Colon (tissue), 2 donors: ENCODE data around the gene NHERF2.

ENCODE experiments used
- FAIRE-seq: peaks from 2 replicates; lab custom pipeline; 2012; peaks lifted over from hg19 to GRCh38; lab: Jason Lieb, UNC
- donor health status: control.
- donor health status: control.

NHERF2 gene

GRCh38 chr16:2040787-2041522, 14.3 kb downstream of the NHERF2 start:
- no peak for FAIRE-seq

DNA sequence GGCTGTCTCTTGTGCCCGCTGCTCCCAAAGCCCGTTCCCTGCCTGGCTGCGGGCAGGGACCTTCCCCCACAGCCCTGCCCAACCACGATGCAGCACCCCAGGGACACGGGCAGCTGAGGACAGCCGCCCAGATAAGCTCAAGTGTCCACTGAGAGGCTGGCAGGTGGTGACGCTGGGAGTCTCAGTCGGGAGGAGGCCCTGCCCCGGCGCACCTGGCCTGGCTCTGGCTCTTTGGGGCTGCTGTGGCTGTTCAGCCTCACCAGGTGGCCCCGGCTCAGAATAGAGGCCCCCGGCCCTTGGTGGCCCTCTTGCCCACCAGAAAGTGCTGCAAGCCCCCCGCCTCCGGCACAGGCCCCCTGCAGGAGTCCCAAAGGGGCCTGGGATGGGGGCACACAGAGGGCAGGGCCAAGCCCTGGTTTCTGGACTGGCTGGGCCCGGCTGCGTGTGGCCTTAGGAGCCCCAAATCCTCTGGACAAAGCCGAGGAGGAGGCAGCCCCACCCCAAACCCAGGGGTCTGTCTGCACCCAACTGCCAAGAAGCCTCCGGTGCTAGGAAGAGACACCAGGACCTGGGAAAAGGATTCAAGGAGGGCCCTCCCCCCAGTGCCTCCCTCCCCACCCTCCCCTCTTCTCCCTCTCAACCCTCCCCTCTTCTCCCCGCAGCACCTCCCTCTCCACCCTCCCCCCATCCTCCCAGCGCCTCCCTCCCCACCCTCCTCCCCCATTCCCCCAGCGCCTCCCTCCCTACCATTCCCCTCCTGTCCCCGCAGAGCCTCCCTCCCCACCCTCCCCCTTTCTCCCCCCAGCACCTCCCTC, 15.7 kb downstream of the NHERF2 start:
- no peak for FAIRE-seq

- FAIRE-seq, result no peak
Measured at GRCh38 chr16:2042986-2043666, 16.4 kb downstream of the NHERF2 start.

DNA sequence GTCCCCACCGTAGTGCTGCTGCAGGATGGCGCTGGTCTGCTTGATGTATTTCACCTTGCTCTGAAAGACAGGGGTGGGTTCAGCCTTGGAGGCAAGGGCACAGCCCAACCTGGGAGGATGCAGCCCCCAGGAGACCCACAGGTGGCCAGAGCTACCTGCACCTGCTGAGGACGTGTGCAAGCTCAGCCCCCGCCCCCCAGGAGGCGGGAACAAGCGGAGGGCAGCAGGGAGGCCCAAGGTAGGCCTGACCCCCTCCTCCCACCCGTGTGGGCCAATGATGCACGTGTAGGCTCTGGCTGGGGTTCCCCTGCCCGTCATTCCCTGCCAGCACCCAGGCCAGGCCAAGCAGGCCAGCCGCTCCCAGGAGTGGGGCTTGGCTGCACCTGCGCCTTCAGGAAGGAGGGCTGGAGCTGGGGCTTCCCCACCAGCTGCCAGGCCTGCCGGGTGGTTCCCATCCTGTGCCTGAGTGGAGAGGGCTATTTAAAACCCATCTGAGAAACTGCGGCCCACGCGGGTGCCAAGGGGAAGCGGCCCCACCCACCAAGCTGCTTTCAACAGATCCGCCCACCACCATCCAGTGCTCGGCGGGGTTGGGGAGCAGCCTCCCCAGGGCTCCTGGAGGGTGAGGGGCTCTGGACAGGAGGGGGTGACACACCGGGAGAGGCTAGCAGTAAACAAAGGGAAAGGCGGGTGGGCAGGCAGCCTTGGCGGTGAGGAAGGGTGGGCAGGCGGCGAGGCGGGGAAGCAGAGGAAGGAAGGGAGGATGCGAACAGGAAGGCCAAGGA, 17.2 kb downstream of the NHERF2 start:
- FAIRE-seq, result no peak

GRCh38 chr16:2044541-2044940, 17.8 kb downstream of the NHERF2 start:
- no peak for FAIRE-seq

DNA sequence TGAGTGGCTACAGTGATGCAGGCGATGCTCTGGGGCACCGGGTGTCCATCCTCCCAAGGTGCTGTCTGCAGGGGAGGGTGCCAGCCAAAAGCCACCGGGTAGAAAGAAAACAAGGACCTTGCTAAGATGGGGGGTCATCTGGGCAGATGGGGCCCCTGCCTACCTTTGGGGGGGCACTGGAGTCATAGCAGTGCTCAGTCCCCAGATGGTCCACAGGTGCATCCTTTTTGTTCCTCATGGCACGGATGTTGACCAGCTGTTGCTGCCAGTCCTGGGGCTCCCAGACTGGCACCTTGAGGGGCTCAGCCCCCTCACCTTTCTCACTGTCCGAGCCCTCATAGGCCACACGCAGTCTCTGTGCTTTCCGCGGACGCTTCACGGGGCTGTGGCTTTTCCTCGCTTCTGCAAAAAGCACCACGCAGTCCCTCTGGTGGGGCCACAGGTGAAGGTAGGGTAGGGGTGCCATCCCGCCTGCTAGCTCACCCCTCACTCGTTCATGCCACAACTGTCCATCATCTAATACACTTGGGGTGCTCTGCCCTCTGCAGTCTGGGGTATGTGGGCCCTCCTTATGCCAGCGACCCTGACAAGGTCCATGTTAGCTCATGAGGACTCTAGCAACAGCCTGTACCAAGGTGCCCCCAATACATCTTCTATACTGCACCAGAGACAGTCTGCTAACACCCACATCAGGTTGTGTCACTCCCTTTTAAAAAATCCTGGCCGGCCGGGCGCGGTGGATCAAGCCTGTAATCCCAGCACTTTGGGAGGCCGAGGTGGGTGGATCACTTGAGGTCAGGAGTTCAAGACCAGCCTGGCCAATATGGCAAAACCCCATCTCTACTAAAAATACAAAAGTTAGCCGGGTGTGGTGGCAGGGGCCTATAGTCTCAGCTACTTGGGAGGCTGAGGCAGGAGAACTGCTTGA, 19.5 kb downstream of the NHERF2 start:
- FAIRE-seq, result no peak

GRCh38 chr16:2046893-2047329, 20.2 kb downstream of the NHERF2 start:
- FAIRE-seq, result no peak

DNA sequence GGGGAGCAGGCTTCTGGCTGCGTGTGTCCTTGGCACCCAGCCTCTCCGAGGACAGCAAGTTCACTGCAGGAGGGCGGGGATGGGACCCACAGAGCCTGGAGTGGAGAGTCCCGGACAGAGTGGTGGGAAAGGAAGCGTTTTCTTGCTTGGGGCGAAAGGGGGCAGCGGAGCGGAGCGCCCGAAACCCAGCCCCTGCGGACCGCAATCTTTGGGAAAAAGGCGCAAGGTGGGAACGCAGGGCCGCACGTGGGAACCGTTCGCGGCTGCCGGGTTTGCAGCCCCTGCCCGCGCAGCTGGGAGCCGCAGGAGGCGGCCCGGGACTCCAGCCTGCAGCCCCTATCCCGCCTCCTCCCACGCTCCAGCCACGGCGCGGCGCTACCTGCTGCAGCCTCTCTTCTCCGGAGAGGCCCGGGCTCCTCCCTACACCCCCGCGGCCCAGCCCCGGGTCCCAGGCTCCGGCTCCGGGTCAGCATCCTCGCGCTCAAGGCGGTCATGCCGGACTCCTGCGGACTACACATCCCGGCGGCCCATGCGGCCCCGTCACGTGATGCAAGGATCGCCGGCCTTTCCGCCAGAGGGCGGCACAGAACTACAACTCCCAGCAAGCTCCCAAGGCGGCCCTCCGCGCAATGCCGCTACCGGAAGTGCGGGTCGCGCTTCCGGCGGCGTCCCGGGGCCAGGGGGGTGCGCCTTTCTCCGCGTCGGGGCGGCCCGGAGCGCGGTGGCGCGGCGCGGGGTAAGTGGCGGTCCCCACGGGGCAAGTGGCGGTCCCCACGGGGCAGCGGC, 20.8 kb downstream of the NHERF2 start, which contains the start of the genes NTHL1 and TSC2:
NTHL1 (minus strand) TSS at position 505 of the 786 bp plus-strand sequence; CDS start at position 494, 11 bp downstream.
TSC2 (plus strand) TSS at position 656 of the 786 bp plus-strand sequence. CDS start 631 bp downstream, outside the sequence.
- no peak for FAIRE-seq

GRCh38 chr16:2048116-2048543, 21.4 kb downstream of the NHERF2 start:
- FAIRE-seq, result no peak

GRCh38 chr16:2053211-2053610, 26.5 kb downstream of the NHERF2 start:
- no peak for FAIRE-seq

GRCh38 chr16:2053897-2054296, 27.2 kb downstream of the NHERF2 start:
- FAIRE-seq, result no peak

DNA sequence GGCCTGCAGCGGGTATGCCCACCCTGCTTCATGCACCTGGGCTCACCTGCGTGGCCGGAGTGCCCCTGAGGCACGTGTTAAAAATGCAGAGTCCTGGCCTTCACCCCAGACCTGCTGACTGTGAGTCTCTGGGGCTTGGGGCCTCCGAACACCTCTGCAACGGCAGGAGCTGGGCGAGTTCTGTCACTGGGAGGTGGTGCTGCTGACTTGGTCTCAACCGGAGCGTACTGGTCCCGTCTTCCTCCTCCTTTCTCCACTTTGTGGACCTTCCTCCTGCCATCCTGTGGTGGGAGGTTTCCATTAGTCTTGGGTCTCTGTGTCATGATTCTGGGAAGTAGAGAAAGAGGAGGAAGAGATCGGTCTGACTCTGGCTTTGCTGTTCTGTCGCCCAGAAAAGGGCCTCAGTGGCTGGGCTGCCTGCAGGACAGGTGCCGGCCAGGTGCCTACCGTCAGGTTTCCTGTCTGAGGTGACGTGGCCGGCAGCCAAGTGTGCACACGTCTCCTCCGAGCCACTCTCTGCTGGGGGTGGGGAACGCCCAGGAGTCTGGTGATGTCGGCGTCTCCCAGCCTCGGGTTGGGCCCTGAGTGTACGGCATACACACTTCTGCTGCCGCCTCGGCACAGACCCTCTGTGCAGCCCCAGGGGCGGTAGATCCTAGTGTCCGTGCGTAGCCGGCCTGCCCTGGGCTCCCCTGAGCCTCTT, 28.0 kb downstream of the NHERF2 start:
- no peak for FAIRE-seq

- no peak for FAIRE-seq
Measured at GRCh38 chr16:2056077-2056476, 29.4 kb downstream of the NHERF2 start.

DNA sequence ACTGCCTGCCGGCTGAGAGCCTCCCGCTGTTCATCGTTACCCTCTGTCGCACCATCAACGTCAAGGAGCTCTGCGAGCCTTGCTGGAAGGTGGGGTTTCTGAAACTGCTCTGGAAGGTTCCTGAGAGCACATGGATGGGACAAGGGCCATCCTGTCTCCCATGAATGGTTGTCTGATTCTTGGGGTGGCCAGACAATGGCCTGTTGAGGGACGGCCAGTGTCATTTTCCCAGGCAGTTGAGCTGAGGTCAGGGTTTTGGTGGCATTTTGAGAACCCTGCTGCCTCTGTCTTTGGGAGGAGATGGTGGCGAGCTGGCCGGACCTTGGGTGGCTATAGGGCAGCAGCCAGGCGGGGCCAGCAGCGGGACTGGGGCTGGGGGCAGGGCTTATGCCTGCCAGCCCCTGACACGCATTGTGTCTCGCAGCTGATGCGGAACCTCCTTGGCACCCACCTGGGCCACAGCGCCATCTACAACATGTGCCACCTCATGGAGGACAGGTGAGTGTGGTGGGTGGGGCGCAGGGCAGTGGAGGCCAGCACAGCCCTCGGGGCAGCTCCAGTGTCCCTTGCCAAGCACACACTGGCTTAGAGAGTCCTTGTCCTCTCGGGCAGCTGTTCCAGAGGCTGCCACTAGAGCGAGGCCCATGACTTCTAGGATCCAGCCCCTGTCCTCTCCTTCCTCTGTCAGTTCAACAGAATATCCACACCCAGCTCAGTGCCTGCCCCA, 30.1 kb downstream of the NHERF2 start:
- no peak for FAIRE-seq

GRCh38 chr16:2057438-2057837, 30.7 kb downstream of the NHERF2 start:
- FAIRE-seq, result no peak

- FAIRE-seq, result no peak
Measured at GRCh38 chr16:2058420-2058819, 31.7 kb downstream of the NHERF2 start.

- FAIRE-seq, result no peak
Measured at GRCh38 chr16:2058872-2059271, 32.2 kb downstream of the NHERF2 start.

- FAIRE-seq, result no peak
Measured at GRCh38 chr16:2060346-2060745, 33.6 kb downstream of the NHERF2 start.
